Stimulated activated effector memory CD8-positive, alpha-beta T cell treated with anti-CD3 and anti-CD28 coated beads, Interleukin-12 subunit alpha, Interleukin-12 subunit beta, amount 100 ng/mL, for 72 hours (primary cell): Measurements from ENCODE around the gene D2HGDH.

Experiments used
- ATAC-seq: fragments of 150-1000 bp; cut with Tn5 transposase; 2 replicates; pipeline ENCODE4 v1.10.0; 2021
- DNase-seq, 2 donors: peaks; one replicate each; pipeline ENCODE4 v3.0.0; 2021 to 2022; ENCODE audit warnings: low spot score in 2 of 2
- H3K27ac Mint-ChIP-seq: one replicate; pipeline ENCODE4 v1.8.0; 2022; ENCODE audit warnings: mild to moderate bottlenecking, mixed read lengths
- H3K36me3 Mint-ChIP-seq: one replicate; pipeline ENCODE4 v1.8.0; 2022; ENCODE audit warnings: mild to moderate bottlenecking, mixed read lengths
- H3K4me1 Mint-ChIP-seq: one replicate; pipeline ENCODE4 v1.8.0; 2022; ENCODE audit warnings: mixed read lengths
- H3K4me3 Mint-ChIP-seq: one replicate; pipeline ENCODE4 v1.8.0; 2022; ENCODE audit warnings: mild to moderate bottlenecking, mixed read lengths
- H3K9me3 Mint-ChIP-seq: one replicate; pipeline ENCODE4 v1.8.0; 2022; ENCODE audit warnings: mixed read lengths

D2HGDH gene

DNA sequence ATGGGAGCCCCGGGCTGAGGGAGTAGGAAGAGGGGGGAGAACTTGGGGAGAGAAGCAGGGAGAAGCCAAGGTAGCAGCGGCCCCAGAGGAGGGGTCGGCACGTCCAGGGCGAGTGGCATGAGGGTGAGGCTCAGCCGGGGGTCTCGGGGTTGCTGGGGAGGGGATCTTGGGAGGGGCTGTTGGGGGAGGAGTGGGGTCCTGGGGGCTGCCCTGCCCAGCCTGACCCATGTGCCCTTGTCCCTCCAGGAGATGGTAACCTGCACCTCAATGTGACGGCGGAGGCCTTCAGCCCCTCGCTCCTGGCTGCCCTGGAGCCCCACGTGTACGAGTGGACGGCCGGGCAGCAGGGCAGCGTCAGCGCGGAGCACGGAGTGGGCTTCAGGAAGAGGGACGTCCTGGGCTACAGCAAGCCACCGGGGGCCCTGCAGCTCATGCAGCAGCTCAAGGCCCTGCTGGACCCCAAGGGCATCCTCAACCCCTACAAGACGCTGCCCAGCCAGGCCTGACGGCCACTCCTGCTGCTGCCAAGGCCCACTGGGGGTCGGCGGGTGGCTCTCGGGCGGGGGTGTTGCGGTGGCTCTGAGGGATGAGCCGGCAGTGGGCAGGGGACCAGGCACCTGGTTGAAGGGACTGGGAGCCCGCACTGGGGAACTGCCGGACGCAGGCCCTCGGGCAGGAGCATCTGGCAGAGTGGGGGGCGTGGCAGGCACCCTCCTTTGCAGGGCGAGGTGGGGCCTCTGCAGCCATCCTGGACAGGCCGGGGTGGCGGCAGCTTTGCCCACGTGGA is 33.2 kb downstream of the D2HGDH start:
- ATAC-seq (no peak), DNase-seq (peak in 1 of 2 donors; percentile 52)
- peaks cover 23% of the 10 kb centered on the region for H3K36me3 Mint-ChIP-seq
- H3K4me3 Mint-ChIP-seq = no peak overlapping the region
- H3K4me1 Mint-ChIP-seq = peaks cover 39% of the 10 kb centered on the region
- H3K27ac Mint-ChIP-seq = no peak overlapping the region
- no peaks in the 10 kb centered on the region for H3K9me3 Mint-ChIP-seq

DNA sequence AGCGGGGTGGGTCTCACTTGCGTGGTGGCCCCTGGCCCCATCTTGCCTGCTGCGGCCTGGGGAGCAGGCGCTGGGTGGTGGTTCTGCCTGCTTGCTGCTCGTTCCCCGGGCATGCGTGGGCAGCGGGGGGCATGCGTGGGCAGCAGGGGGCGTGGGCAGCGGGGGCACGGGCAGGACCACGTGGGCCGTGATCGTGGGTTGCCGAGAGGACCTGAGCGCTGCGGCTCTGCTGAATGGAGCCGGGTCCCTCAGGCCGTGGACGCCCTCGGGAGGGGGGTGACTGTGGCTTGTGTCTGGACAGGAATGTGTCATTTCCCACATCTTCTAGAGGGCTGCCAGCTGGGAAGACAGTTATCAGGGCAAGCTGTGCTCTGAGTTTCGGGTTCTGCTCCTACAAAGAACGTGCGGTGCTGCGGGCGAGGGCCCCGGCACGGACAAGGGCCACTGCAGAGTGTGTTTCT is 33.9 kb downstream of the D2HGDH start:
- DNase-seq = peak in 1 of 2 donors; percentile 47
- no peak for ATAC-seq
- no peaks in the 10 kb centered on the region for H3K9me3 Mint-ChIP-seq
- peaks cover 38% of the 10 kb centered on the region for H3K4me1 Mint-ChIP-seq
- H3K27ac Mint-ChIP-seq = no peak overlapping the region
- peaks cover 17% of the 10 kb centered on the region for H3K36me3 Mint-ChIP-seq
- H3K4me3 Mint-ChIP-seq = no peak overlapping the region

DNA sequence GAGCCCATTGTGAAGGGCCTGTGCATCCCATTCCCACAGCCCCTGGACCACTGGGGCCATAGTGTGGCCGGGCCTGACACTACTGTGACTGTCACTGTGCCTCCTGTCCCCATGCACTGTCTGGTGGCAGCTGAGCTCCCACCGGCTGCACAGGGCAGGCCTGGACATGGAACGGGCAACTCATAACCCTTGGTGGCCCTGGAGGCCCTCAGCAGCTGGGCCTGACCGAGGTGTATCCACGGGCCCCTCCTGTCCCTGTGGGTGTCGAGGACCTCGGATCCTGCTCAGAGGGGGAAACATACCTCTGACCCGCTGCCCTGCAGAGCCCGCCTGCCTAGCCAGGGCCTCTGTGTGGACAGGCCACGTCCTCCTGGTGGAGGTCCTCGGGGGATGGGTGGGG is 34.4 kb downstream of the D2HGDH start:
- ATAC-seq = no peak
- no peaks in the 10 kb centered on the region for H3K9me3 Mint-ChIP-seq
- H3K27ac Mint-ChIP-seq = no peak overlapping the region

DNA sequence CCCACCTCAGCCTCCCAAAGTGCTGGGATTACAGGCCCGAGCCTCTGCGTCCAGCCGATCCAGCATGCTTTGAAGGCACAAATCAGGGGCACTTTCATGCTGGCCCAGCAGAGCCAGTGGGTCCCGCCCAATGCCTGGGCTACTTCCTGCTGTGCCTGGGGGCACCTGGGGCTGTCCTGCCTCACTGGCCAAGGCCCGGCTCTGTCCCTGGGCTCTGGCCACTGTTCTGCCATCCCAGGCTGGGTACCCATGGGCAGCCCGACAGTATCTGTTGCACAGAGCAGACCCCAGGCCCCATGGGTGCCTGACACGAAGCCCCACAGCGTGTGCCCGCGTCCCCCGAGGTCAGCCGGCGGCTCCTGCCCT is 35.4 kb downstream of the D2HGDH start:
- no peak for ATAC-seq
- no peaks in the 10 kb centered on the region for H3K9me3 Mint-ChIP-seq

More for the DNA sequence above, 34.4 kb downstream of the D2HGDH start:
- Mint-ChIP-seq H3K4me1 (peaks cover 32% of the 10 kb centered on the region), H3K4me3 (no peak overlapping the region), H3K36me3 (peaks cover 11% of the 10 kb centered on the region)
- peak in 1 of 2 donors; percentile 53 for DNase-seq

DNA sequence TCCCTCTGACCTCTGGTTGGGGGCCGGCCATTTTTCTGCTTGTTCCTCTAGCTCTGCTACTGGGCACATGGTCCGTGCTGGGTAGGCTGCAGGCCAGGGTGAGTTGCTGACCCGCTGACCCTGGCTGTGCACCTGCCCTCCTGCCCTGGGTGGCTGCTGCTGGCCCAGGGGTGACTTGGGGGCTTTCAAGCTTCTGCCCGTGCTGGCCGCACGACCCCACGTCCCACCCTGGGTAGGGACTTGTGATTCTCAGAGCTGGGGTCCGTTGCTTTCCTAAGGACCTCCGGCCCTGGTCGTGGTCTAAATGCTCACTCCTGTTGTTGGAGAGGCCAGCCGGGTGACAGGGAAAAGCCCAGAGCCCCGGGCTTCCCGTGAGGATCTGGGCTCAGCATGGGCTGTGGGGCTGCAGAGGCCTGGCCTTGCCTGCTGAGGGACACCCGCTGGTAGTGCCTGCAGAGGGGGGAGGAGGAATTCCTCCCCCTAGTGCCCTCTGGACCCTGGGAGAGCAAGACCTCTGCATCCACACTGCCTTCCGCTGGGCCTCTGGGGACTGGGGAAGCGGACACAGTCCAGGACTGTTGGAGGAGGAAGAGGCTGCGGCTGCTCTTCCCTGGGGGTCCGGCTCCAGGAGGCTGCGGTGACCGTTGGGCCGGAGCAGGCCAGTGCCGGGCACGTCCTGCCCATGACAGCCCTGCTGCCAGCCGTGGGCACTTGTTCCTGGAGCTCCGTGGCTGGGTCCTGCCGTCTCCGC is 35.9 kb downstream of the D2HGDH start:
- peak in 1 of 2 donors; percentile 50 for DNase-seq
- ATAC-seq = no peak
- H3K4me1 Mint-ChIP-seq = peaks cover 22% of the 10 kb centered on the region
- peaks cover 15% of the 10 kb centered on the region for H3K36me3 Mint-ChIP-seq
- H3K9me3 Mint-ChIP-seq = no peaks in the 10 kb centered on the region
- no peak overlapping the region for H3K4me3 Mint-ChIP-seq
- no peak overlapping the region for H3K27ac Mint-ChIP-seq

More for the DNA sequence above, 35.4 kb downstream of the D2HGDH start:
- H3K4me1 Mint-ChIP-seq = peaks cover 24% of the 10 kb centered on the region
- peaks cover 11% of the 10 kb centered on the region for H3K36me3 Mint-ChIP-seq
- DNase-seq = no peak
- H3K27ac Mint-ChIP-seq = no peak overlapping the region
- no peak overlapping the region for H3K4me3 Mint-ChIP-seq

DNA sequence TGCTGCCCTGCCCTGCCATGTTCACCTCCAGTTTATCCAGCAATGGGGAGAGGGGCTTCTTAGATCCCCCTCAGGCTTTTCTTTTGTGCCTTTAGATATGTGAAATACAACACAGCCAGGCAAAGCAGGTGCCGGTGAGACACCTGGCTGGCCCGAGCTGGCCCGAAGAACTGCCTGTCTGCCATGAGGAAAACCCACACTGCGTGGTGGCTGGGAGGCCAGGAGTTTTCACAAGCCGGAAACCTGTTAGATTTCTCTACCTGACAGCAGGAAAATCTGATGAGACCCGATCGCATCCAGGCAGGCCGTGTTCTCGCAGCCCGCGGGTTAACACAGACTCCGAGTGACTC is 36.5 kb downstream of the D2HGDH start:
- Mint-ChIP-seq H3K4me3 (no peak overlapping the region), H3K36me3 (peaks cover 16% of the 10 kb centered on the region), H3K27ac (peak overlapping the region; percentile 50), H3K4me1 (peaks cover 22% of the 10 kb centered on the region), H3K9me3 (no peaks in the 10 kb centered on the region)
- ATAC-seq = no peak
- DNase-seq = peak in 1 of 2 donors; percentile 45

DNA sequence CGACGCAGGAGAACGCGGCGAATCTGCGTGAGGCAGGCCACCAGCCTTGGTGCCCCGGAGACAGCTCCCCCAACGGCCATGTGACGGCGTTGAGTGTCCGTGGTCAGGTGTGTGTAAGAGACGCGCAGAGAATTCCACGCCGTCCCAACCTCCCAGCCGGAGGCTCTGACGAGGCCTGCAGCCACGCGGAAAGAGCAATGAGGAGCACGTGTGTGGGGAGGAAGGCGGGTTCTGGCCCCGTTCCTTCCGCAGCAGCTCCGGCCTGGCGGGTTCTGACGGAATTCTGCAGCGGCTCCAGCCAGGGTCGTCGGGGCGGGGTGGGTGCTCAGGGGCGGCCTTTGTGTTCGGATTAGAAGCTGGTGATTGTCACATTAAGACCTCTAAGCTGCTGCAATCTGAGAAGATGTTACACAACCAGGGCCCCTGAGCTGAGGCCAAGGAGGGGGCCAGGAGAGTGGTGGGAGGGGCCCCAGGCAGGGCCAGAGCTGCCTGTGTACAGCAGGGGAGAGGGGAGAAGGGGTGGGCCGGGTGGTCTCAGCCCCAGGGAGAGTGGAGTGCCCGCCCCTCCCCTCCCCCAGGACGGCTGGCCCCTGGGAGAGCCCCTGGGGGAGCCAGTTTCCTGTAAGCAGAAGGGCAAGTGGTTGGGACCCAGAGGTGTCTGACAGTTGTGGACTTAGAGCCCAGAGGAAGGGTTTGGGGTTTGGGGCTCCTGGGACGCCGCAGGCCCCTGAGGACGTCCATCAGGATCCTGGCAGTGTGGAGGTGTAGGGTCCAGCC is 37.0 kb downstream of the D2HGDH start:
- H3K4me1 Mint-ChIP-seq = peaks cover 22% of the 10 kb centered on the region
- DNase-seq (peak in 1 of 2 donors; percentile 49), ATAC-seq (no peak)
- H3K36me3 Mint-ChIP-seq = peaks cover 16% of the 10 kb centered on the region
- H3K4me3 Mint-ChIP-seq = peak overlapping the region; percentile 56
- no peaks in the 10 kb centered on the region for H3K9me3 Mint-ChIP-seq
- peak overlapping the region; percentile 50 for H3K27ac Mint-ChIP-seq

DNA sequence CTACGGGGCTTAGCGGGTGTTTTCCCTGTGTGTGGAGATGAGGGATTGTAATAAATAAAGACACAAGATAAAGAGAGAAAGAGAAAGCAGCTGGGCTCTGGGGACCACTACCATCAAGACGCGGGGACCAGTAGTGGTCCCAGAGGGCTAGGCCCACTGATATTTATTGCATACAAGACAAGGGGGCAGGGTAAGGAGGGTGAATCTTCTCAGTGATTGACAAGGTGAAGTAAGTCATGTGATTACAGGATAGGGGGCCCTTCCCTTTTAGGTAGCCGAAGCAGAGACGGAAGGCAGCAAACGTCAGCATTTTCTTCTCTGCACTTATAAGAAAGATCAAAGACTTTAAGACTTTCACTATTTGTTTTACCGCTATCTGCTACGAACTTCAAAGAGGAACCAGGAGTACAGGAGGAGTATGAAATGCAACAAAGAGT is 37.7 kb downstream of the D2HGDH start:
- no peak for DNase-seq
- H3K4me1 Mint-ChIP-seq = peaks cover 22% of the 10 kb centered on the region
- H3K4me3 Mint-ChIP-seq = peak overlapping the region; percentile 56
- peaks cover 16% of the 10 kb centered on the region for H3K36me3 Mint-ChIP-seq
- ATAC-seq = no peak
- H3K9me3 Mint-ChIP-seq = no peaks in the 10 kb centered on the region
- H3K27ac Mint-ChIP-seq = peak overlapping the region; percentile 50

DNA sequence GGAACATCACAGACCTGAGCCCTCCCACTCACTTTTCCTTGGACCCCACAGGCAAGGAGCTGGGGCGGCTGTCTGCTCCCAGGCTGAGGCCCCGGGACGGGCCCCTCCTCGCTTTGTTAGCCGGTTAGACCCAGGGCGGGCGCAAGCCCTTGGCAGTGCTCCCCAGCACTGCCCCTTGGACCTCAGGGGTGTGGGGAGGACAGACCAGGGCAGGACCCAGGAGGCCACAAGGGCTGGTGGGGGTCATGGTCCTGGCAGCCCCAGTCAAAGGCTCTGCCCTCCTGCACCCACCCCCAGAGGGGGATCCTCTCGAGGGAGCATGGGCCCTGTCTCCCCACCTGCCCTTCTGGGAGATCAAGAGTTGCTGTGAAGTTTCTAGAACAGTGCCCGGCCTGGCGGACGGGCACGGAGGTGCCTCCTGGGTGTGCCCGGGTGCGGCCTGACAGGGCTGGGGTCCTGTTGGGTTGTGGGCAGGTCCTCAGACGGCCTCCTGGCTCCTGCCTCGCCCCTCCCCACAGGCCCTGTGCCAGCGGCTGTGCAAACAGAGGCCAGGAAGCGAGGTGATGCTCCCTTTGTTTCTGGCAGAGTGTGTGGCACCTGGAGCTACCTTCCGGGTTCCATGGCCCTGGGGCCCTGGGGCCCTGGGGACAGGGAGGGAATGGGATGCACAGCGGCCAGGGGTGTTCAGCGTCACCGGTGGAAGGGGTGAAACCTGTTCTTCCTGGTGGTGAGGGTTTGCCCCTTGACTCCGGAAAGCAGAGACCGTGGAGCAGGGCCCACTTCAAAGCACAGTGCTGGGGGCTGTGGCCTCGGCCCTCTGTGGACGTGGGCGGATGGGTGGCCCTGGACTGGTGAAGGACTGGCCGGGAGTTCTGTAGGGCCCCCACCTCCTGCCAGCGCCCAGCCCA is 39.3 kb downstream of the D2HGDH start:
- DNase-seq (peak in 1 of 2 donors; percentile 48), ATAC-seq (no peak)
- no peak overlapping the region for H3K27ac Mint-ChIP-seq
- peaks cover 22% of the 10 kb centered on the region for H3K4me1 Mint-ChIP-seq
- H3K9me3 Mint-ChIP-seq = no peaks in the 10 kb centered on the region
- H3K4me3 Mint-ChIP-seq = no peak overlapping the region
- H3K36me3 Mint-ChIP-seq = peaks cover 16% of the 10 kb centered on the region

DNA sequence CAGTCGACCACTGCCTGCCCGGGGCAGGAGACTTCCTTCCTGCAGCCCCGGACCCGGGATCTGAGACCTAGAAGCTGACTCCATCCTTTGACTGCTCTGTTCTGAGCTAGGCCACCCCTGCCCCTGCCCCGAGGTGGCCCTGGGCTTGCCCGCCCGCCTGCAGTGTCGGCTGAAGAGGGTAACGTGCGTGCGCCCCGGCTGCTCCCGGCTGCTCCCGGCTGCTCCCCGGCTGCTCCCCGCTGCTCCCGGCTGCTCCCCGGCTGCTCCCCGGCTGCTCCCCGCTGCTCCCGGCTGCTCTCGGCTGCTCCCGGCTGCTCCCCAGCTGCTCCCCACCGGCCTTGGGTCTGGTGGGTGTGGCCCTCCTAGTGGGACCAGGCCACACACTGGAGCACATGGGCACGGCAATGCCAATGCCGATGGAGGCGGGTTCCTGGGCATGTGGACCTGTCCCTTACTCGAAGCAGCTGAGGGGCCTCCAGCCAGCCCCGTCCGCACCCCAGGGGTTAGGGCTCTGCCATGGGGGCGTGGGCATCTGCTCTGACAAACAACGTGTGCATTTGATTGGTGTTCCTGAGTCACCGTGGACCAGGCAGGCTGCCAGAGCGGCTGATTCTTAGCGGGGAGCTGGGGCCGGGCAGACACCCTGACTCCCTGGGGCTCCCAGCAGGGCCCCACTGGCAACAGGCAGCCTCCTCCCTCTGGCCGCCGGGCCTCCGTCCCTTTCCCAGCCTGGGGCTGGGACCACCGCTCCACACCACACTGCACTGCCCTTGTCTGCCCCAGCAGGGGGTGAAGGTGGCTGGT is 40.2 kb downstream of the D2HGDH start:
- Mint-ChIP-seq H3K27ac (peak overlapping the region; percentile 52), H3K36me3 (peaks cover 16% of the 10 kb centered on the region), H3K4me1 (peaks cover 22% of the 10 kb centered on the region), H3K4me3 (no peak overlapping the region), H3K9me3 (no peaks in the 10 kb centered on the region)
- no peak for ATAC-seq
- no peak for DNase-seq

DNA sequence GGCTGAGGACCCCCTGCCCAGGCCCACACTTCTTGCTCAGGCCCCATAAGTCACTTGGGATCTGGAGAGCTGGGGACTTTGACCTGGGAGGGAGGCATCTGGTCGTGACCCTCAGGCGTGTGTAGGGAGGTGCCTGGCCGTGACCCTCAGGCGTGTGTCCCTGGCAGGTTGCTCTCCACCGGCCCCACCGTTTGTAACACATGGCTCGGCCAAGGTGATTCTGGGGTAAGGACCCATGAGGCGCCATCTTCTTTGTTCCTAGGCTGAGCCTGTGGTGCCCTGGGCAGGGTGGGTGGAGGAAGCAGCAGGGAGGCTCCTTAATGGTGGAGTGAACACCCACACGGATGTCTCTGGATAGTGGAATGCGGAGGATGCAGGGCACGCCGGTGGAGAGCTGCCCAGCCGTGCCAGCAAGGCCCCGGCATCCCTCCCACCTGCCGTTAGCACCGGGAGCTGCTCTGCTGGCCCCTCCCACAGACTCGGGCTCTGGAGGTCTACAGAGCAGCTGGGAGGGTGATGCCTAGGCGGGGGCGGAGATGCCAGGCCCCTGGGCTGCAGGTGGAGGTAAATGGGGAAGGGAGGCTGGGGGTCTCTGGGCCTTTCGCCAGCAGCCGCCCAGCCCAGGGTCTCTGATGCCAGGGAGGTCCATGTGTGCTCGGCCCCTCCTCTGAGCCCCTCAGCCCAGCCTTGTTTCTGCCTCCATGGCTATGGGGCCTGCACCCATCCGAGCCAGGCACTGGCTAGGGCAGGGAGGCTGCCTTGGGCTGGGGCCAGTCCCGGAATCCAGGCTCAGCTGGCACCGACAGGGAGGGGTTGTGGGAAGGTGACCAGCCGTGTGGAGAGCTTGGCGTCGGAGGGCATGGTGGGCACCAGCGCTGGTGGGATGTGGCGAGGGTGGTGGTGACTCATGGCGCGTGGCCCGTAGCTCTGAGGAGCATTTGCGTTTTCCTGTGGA is 41.1 kb downstream of the D2HGDH start:
- Mint-ChIP-seq H3K4me3 (no peak overlapping the region), H3K27ac (peak overlapping the region; percentile 52), H3K9me3 (no peaks in the 10 kb centered on the region), H3K4me1 (peaks cover 22% of the 10 kb centered on the region), H3K36me3 (peaks cover 16% of the 10 kb centered on the region)
- peak in 1 of 2 donors; percentile 47 for DNase-seq
- no peak for ATAC-seq

DNA sequence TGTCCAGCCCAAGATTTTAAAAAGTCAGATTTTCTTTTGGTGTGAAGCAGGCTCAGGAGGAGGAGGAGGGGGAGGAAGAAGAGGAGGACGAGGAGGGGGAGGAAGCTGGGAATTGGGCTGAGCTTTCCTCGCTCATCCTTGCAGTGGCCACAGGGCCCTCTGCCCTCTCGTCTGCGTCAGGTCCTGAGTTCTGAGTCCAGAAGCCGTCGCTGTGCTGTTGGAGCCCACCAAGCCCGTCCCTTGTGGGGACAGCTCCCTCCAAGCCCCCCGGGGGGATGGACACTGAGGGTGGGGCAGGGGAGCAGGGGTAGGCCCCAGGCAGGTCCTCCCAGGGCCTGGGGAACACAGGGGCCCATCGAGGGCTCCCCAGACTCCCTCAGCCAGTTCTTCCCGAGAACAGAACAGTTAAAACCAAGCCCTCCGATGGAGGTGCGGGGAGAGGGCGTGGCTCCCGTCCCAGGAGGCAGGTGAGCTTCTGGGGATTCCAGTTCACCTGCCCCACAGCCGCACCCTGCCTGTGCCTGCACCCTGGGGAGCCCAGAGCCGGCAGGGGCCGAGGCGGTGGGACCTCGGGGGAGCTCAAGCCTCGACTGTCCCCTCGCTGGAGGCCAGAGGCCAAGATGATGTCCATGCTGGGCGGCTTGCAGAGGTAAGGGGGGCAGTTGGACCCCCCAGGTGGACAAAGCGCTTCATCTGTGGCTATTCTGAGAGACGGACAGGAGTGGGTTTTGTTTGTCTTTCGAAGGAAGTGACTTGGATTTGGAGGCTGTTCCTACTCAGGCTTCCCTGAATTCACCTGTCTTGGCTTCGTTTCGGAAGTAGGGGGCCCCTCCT is 42.1 kb downstream of the D2HGDH start, which contains the start of gene GAL3ST2:
TSS of gene GAL3ST2 (plus strand) at position 487 of the 834 bp plus-strand sequence. CDS start at position 621, 134 bp downstream.
- ATAC-seq = no peak
- peaks cover 11% of the 10 kb centered on the region for H3K36me3 Mint-ChIP-seq
- H3K27ac Mint-ChIP-seq = peak within 1 kb of the TSS; percentile 52
- no peaks in the 10 kb centered on the region for H3K9me3 Mint-ChIP-seq
- H3K4me1 Mint-ChIP-seq = peaks cover 16% of the 10 kb centered on the region
- no peak within 1 kb of the TSS for H3K4me3 Mint-ChIP-seq
- peak in 1 of 2 donors; percentile 42 for DNase-seq
